ENCODE measurements around the gene RFPL1.

The RFPL1 gene

DNA sequence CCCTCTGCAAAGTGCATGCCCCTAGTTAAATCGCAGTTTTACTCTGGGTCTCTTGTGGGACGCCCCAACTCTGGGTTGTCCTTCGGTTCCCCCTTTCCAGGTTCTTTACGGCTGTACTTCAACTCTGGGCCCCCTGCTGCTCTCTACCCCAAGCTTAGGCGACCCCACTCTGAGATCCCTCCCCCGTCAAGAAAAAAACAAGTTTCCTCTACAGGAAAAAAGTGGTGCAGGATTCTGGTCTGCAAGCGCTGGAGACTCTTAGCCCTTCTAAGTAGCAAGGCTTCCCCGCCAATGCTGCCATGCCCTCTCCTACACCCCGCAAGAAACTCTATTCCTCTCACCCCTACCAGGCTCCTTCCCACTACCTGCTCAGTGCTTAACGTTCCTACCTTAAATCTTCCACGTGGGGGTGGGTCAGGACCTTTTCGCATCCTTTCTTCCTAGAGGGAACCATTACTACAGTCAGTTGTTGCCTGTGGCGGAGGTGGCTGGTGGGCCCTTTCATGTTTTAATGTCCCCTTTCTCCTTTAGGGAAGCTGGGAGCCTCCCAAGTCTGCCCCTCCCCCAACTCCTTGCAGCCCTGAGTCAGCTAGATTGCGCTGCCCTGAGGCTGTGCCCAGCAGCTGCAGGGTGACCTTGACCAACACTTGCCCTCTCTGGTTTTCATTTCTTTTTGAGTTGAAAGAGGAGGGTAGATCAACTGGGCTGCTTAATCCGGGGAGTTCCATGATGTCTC, 43.0 kb downstream of the RFPL1 start:
- Histone ChIP-seq H3F3A (ENCODE audit: control insufficient read depth, insufficient read depth) (no peaks in the 10 kb centered on the region), H3K4me3 (ENCODE audit: low read length) (no peak overlapping the region), H3K4me1 (ENCODE audit: control insufficient read depth, low read length) (peaks cover 6% of the 10 kb centered on the region), H3K27ac (ENCODE audit: low read depth, low read length) (no peak overlapping the region), H3K4me2 (ENCODE audit: low read length) (no peak overlapping the region), H3K9me3 (ENCODE audit: control insufficient read depth, insufficient read depth, low read length) (no peaks in the 10 kb centered on the region), H3K9me2 (replicated peaks; ENCODE audit: control insufficient read depth, low read length) (no peaks in the 10 kb centered on the region), H4K20me1 (ENCODE audit: control insufficient read depth, insufficient read depth, low read depth, low read length) (peaks cover 3% of the 10 kb centered on the region), H3K27me3 (ENCODE audit: control insufficient read depth, low read length) (peaks cover 24% of the 10 kb centered on the region), H3K79me2 (ENCODE audit: control insufficient read depth, low read length) (no peaks in the 10 kb centered on the region), H3K36me3 (ENCODE audit: control insufficient read depth, low read length) (no peaks in the 10 kb centered on the region)
- TF ChIP-seq, protein P1, sequence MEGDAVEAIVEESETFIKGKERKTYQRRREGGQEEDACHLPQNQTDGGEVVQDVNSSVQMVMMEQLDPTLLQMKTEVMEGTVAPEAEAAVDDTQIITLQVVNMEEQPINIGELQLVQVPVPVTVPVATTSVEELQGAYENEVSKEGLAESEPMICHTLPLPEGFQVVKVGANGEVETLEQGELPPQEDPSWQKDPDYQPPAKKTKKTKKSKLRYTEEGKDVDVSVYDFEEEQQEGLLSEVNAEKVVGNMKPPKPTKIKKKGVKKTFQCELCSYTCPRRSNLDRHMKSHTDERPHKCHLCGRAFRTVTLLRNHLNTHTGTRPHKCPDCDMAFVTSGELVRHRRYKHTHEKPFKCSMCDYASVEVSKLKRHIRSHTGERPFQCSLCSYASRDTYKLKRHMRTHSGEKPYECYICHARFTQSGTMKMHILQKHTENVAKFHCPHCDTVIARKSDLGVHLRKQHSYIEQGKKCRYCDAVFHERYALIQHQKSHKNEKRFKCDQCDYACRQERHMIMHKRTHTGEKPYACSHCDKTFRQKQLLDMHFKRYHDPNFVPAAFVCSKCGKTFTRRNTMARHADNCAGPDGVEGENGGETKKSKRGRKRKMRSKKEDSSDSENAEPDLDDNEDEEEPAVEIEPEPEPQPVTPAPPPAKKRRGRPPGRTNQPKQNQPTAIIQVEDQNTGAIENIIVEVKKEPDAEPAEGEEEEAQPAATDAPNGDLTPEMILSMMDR (IDR thresholded peaks at IDR 0.05; ENCODE audit: low read depth, low read length, poor library complexity, severe bottlenecking): no peak
- TF ChIP-seq EZH2phosphoT487 (IDR thresholded peaks at IDR 0.05; ENCODE audit: borderline replicate concordance, low read length): no peak

DNA sequence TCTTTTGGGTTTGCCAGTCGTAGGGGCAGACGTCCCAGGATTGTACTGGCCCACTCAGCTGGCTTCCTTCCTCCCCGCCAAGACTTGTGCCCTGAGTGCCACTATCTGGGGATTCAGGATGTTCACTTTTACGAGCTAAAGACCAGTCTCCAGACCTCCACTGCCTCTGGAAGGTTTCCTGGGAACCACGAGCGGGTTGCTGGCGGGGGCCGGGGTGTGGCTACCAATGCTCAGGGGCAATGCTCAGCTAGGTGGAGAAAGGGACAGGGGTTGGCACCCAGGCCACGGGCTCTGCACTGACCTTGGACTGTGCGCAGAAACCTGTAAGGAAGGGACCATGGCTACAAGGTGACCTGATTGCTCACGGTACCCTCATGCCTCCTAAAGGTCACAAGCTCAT, 43.9 kb downstream of the RFPL1 start:
- H3K9me2 ChIP-seq (replicated peaks; ENCODE audit: control insufficient read depth, low read length): no peaks in the 10 kb centered on the region
- no peaks in the 10 kb centered on the region for H3K4me1 ChIP-seq (ENCODE audit: control insufficient read depth, low read length)
- TF ChIP-seq EZH2phosphoT487 (IDR thresholded peaks at IDR 0.05; ENCODE audit: borderline replicate concordance, low read length): no peak
- TF ChIP-seq, protein P1 (IDR thresholded peaks at IDR 0.05; ENCODE audit: low read depth, low read length, poor library complexity, severe bottlenecking): no peak
- H3K79me2 ChIP-seq (ENCODE audit: control insufficient read depth, low read length): no peaks in the 10 kb centered on the region
- H3K4me3 ChIP-seq (ENCODE audit: low read length): no peak overlapping the region
- H3K36me3 ChIP-seq (ENCODE audit: control insufficient read depth, low read length): no peaks in the 10 kb centered on the region
- H3K9me3 ChIP-seq (ENCODE audit: control insufficient read depth, insufficient read depth, low read length): no peaks in the 10 kb centered on the region
- no peak overlapping the region for H3K4me2 ChIP-seq (ENCODE audit: low read length)
- peaks cover 16% of the 10 kb centered on the region for H3K27me3 ChIP-seq (ENCODE audit: control insufficient read depth, low read length)
- H3F3A ChIP-seq (ENCODE audit: control insufficient read depth, insufficient read depth): no peaks in the 10 kb centered on the region
- no peak overlapping the region for H3K27ac ChIP-seq (ENCODE audit: low read depth, low read length)
- H4K20me1 ChIP-seq (ENCODE audit: control insufficient read depth, insufficient read depth, low read depth, low read length): no peaks in the 10 kb centered on the region; the same call in 1 of the 2 replicates

DNA sequence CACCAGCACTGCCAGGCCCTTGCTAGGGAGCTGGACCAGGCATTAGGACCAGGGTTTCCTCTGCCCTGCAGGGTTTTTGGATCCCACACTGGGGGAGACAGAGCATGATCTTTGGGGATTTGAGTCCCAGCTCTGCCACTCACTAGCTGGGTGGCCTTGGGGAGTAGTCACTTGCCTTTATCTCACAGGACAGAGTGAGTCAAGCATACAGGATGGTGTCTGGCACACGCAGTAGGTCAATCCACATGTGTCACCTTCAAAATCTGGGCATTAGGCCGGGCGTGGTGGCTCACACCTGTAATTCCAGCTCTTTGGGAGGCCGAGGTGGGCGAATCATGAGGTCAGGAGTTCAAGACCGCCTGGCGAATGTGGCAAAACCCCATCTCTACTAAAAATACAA, 44.3 kb downstream of the RFPL1 start:
- Histone ChIP-seq H3K4me1 (ENCODE audit: control insufficient read depth, low read length) (no peaks in the 10 kb centered on the region), H3K4me2 (ENCODE audit: low read length) (no peak overlapping the region), H3K9me2 (replicated peaks; ENCODE audit: control insufficient read depth, low read length) (no peaks in the 10 kb centered on the region), H3K4me3 (ENCODE audit: low read length) (no peak overlapping the region), H3K36me3 (ENCODE audit: control insufficient read depth, low read length) (no peaks in the 10 kb centered on the region), H4K20me1 (ENCODE audit: control insufficient read depth, insufficient read depth, low read depth, low read length) (no peaks in the 10 kb centered on the region; the same call in 1 of the 2 replicates), H3F3A (ENCODE audit: control insufficient read depth, insufficient read depth) (no peaks in the 10 kb centered on the region), H3K27me3 (ENCODE audit: control insufficient read depth, low read length) (peaks cover 11% of the 10 kb centered on the region), H3K9me3 (ENCODE audit: control insufficient read depth, insufficient read depth, low read length) (no peaks in the 10 kb centered on the region), H3K27ac (ENCODE audit: low read depth, low read length) (no peak overlapping the region), H3K79me2 (ENCODE audit: control insufficient read depth, low read length) (no peaks in the 10 kb centered on the region)
- TF ChIP-seq, protein P1 (IDR thresholded peaks at IDR 0.05; ENCODE audit: low read depth, low read length, poor library complexity, severe bottlenecking): no peak
- TF ChIP-seq EZH2phosphoT487 (IDR thresholded peaks at IDR 0.05; ENCODE audit: borderline replicate concordance, low read length): no peak
